HEK293 (cell line): ENCODE measurements around the gene ACTR8.

ENCODE experiments used
- CTCF ChIA-PET: fragments of 350-600 bp; formaldehyde crosslinking; extraction: SDS; loops from one replicate; lab custom pipeline; 2021; ENCODE audit warnings: antibody characterized with exemption; lab: Yijun Ruan, JAX
- POLR2A ChIA-PET: fragments of 300-600 bp; formaldehyde crosslinking; extraction: SDS; loops from one replicate; lab custom pipeline; 2020; ENCODE audit warnings: antibody characterized with exemption, inconsistent platforms; lab: Yijun Ruan, JAX
- H3K27ac ChIP-seq: fragments of 200-500 bp; sonication (Bioruptor generic); 2 replicates; pipeline ENCODE4 v1.5.1; 2014; ENCODE audit warnings: low read depth, low read length, control low read depth, inconsistent platforms; ENCODE audit errors: extremely low read depth
- H3K36me3 ChIP-seq, 2 experiments: fragments of 200-500 bp in 1 of 2; sonication (Bioruptor generic) in 1 of 2; 1 replicate in 1 of 2; 2 replicates in 1 of 2; pipeline ENCODE4 v1.5.1; 2014 to 2017; ENCODE audit warnings: inconsistent platforms in 2 of 2, low read length in 2 of 2; ENCODE audit not compliant: control insufficient read depth in 2 of 2, insufficient read depth in 1 of 2
- H3K4me1 ChIP-seq: fragments of 200-500 bp; sonication (Bioruptor generic); 2 replicates; pipeline ENCODE4 v1.5.1; 2014; ENCODE audit warnings: mild to moderate bottlenecking, low read length, inconsistent platforms; ENCODE audit not compliant: control insufficient read depth, insufficient read depth
- H3K4me3 ChIP-seq: 2 replicates; pipeline ENCODE4 v1.5.1; 2011; ENCODE audit warnings: low read depth, mild to moderate bottlenecking, control low read depth, low read length, moderate library complexity
- H3K9me3 ChIP-seq: fragments of 200-500 bp; sonication (Bioruptor generic); 2 replicates; pipeline ENCODE4 v1.5.1; 2014; ENCODE audit warnings: low read depth, low read length, inconsistent platforms; ENCODE audit not compliant: control insufficient read depth, insufficient read depth
- BCL11A ChIP-seq: fragments of 450-650 bp; formaldehyde crosslinking; IDR thresholded peaks from 2 replicates; pipeline ENCODE4 v1.5.1; 2016; ENCODE audit warnings: low read depth, missing biosample characterization, missing genetic modification characterization
- SALL2 ChIP-seq: fragments of 450-650 bp; formaldehyde crosslinking; IDR thresholded peaks from 2 replicates; pipeline ENCODE4 v1.5.0; 2017; ENCODE audit warnings: missing biosample characterization, mild to moderate bottlenecking, missing genetic modification characterization, borderline replicate concordance
- SP2 ChIP-seq: fragments of 450-650 bp; formaldehyde crosslinking; IDR thresholded peaks from 2 replicates; pipeline ENCODE4 v1.5.1; 2016; ENCODE audit warnings: missing biosample characterization, missing genetic modification characterization
- ZBTB17 ChIP-seq: fragments of 450-650 bp; formaldehyde crosslinking; IDR thresholded peaks from 2 replicates; pipeline ENCODE4 v1.5.1; 2016; ENCODE audit warnings: missing biosample characterization, missing genetic modification characterization
- ZBTB20 ChIP-seq: fragments of 450-650 bp; formaldehyde crosslinking; IDR thresholded peaks from 2 replicates; pipeline ENCODE4 v1.5.1; 2016; ENCODE audit warnings: missing biosample characterization, missing genetic modification characterization
- ZBTB21 ChIP-seq: fragments of 450-650 bp; formaldehyde crosslinking; IDR thresholded peaks from 2 replicates; pipeline ENCODE4 v1.5.1; 2017; ENCODE audit warnings: missing biosample characterization, missing genetic modification characterization
- ZBTB26 ChIP-seq: fragments of 450-650 bp; formaldehyde crosslinking; optimal IDR thresholded peaks from 2 replicates; pipeline ENCODE3; 2016; ENCODE audit warnings: missing biosample characterization, mild to moderate bottlenecking, missing genetic modification characterization
- ZBTB7A ChIP-seq: fragments of 450-650 bp; formaldehyde crosslinking; IDR thresholded peaks from 2 replicates; pipeline ENCODE4 v1.5.1; 2016; ENCODE audit warnings: low read depth, missing biosample characterization, missing genetic modification characterization
- ZEB2 ChIP-seq: fragments of 450-650 bp; formaldehyde crosslinking; IDR thresholded peaks from 2 replicates; pipeline ENCODE4 v1.5.1; 2016; ENCODE audit warnings: missing biosample characterization, missing genetic modification characterization
- ZFHX2 ChIP-seq: fragments of 450-650 bp; formaldehyde crosslinking; conservative IDR thresholded peaks from 2 replicates; pipeline ENCODE4 v1.5.1; 2016; ENCODE audit warnings: missing biosample characterization, missing genetic modification characterization
- ZFP3 ChIP-seq: fragments of 450-650 bp; formaldehyde crosslinking; IDR thresholded peaks from 2 replicates; pipeline ENCODE4 v1.5.1; 2016; ENCODE audit warnings: low read depth, missing biosample characterization, missing genetic modification characterization
- ZNF211 ChIP-seq: fragments of 450-650 bp; formaldehyde crosslinking; IDR thresholded peaks from 2 replicates; pipeline ENCODE4 v1.5.1; 2016; ENCODE audit warnings: low read depth, missing biosample characterization, missing genetic modification characterization
- ZNF324 ChIP-seq: fragments of 450-650 bp; formaldehyde crosslinking; IDR thresholded peaks from 2 replicates; pipeline ENCODE4 v1.5.1; 2016; ENCODE audit warnings: missing biosample characterization, missing genetic modification characterization
- ZNF335 ChIP-seq: fragments of 450-650 bp; formaldehyde crosslinking; conservative IDR thresholded peaks from 2 replicates; pipeline ENCODE4 v1.5.1; 2016; ENCODE audit warnings: missing biosample characterization, missing genetic modification characterization
- ZNF391 ChIP-seq: fragments of 450-650 bp; formaldehyde crosslinking; IDR thresholded peaks from 2 replicates; pipeline ENCODE4 v1.5.1; 2016; ENCODE audit warnings: low read depth, missing biosample characterization, missing genetic modification characterization, borderline replicate concordance
- ZNF518A ChIP-seq: fragments of 450-650 bp; formaldehyde crosslinking; conservative IDR thresholded peaks from 2 replicates; pipeline ENCODE4 v1.5.1; 2016; ENCODE audit warnings: low read depth, missing biosample characterization, missing genetic modification characterization
- ZNF580 ChIP-seq: fragments of 450-650 bp; formaldehyde crosslinking; IDR thresholded peaks from 2 replicates; pipeline ENCODE4 v1.5.1; 2016; ENCODE audit warnings: missing biosample characterization, missing genetic modification characterization
- ZNF654 ChIP-seq: fragments of 450-650 bp; formaldehyde crosslinking; IDR thresholded peaks from 2 replicates; pipeline ENCODE4 v1.5.1; 2016; ENCODE audit warnings: low read depth, missing biosample characterization, missing genetic modification characterization
- ZNF692 ChIP-seq: fragments of 450-650 bp; formaldehyde crosslinking; IDR thresholded peaks from 2 replicates; pipeline ENCODE4 v1.5.1; 2016; ENCODE audit warnings: missing biosample characterization, missing genetic modification characterization
- ZNF76 ChIP-seq: fragments of 450-650 bp; formaldehyde crosslinking; IDR thresholded peaks from 2 replicates; pipeline ENCODE4; 2016; ENCODE audit warnings: low read depth, missing biosample characterization, missing genetic modification characterization, borderline replicate concordance

Gene ACTR8

GRCh38 chr3:53899750-53900149 lies 17.8 kb upstream of the ACTR8 start:
- ChIA-PET POLR2A (no interaction called here), CTCF (no interaction called here)
- Histone ChIP-seq H3K4me1 (no peaks in the 10 kb centered on the region), H3K36me3 (no peaks in the 10 kb centered on the region), H3K27ac (no peak overlapping the region), H3K9me3 (no peaks in the 10 kb centered on the region), H3K4me3 (no peak overlapping the region)
- TF ChIP-seq ZNF76 (tag by site-specific recombination) (no peak), ZNF335 (tag by site-specific recombination) (peak; percentile 34)

GRCh38 chr3:53892286-53892637 lies 10.3 kb upstream of the ACTR8 start:
- Histone ChIP-seq H3K27ac (peak overlapping the region; percentile 51), H3K36me3 (peaks cover 0 to 14% of the 10 kb centered on the region in 2 experiments; a peak in 1 of 3 replicates), H3K4me3 (peak overlapping the region; percentile 41), H3K4me1 (no peaks in the 10 kb centered on the region), H3K9me3 (no peaks in the 10 kb centered on the region)
- POLR2A ChIA-PET: interaction anchor here (0.5 to 1.5 kb wide), 3 partner anchors 15 to 35 kb away, joined by 3 read pairs; no protein-coding TSS in a partner anchor
- CTCF ChIA-PET: interaction anchor here (0.7 kb wide), 1 partner anchor 1151 kb away, joined by 3 read pairs; no protein-coding TSS in a partner anchor
- no peak for TF ChIP-seq ZBTB7A (tag by site-specific recombination)
- no peak for TF ChIP-seq ZNF211
- no peak for TF ChIP-seq SALL2 (tag by site-specific recombination)
- no peak for TF ChIP-seq ZNF580

GRCh38 chr3:53891497-53892285 lies 9.7 kb upstream of the ACTR8 start, which contains the start of gene SELENOK:
SELENOK (minus strand) TSS chr3:53891859.
- Histone ChIP-seq H3K4me3 (peak within 1 kb of the TSS; percentile 98), H3K36me3 (peaks cover 0 to 19% of the 10 kb centered on the region in 2 experiments; a peak in 1 of 3 replicates), H3K9me3 (no peaks in the 10 kb centered on the region), H3K4me1 (no peaks in the 10 kb centered on the region), H3K27ac (peak within 1 kb of the TSS; percentile 51)
- CTCF ChIA-PET: interaction anchor here (0.7 kb wide), 1 partner anchor 1151 kb away, joined by 3 read pairs; no protein-coding TSS in a partner anchor
- POLR2A ChIA-PET: interaction anchor here (0.5 to 1.5 kb wide), 5 partner anchors 15 to 1188 kb away, joined by 3 to 7 read pairs (median 3); no protein-coding TSS in a partner anchor
- TF ChIP-seq ZNF580 (peak; percentile 96), ZFP3 (tag by site-specific recombination) (no peak), ZNF654 (tag by site-specific recombination) (no peak), ZEB2 (peak; percentile 66), ZBTB26 (peak; percentile 46), BCL11A (tag by site-specific recombination) (0 out of 2 replicates have a peak, but pooled peaks have one; percentile 22), ZBTB21 (peak; percentile 99), ZNF518A (tag by site-specific recombination) (peak; percentile 98), ZFHX2 (tag by site-specific recombination) (peak; percentile 34; the same call in 1 of the 2 replicates), ZNF692 (tag by site-specific recombination) (0 out of 2 replicates have a peak, but pooled peaks have one; percentile 15), ZNF391 (tag by site-specific recombination) (no peak), ZBTB17 (peak; percentile 89; the same call in 1 of the 2 replicates), ZNF324 (0 out of 2 replicates have a peak, but pooled peaks have one; percentile 16), SP2 (tag by site-specific recombination) (peak; percentile 97), ZBTB20 (peak; percentile 61; the same call in 1 of the 2 replicates)
